Frontal cortex (tissue), 4 donors: ENCODE data around the gene PPP6R2. TPM values are rescaled to one million over a fixed set of nuclear protein-coding genes. Genes with fewer than 3 reads are reported as not detected.
A peak's percentile ranks its signal among the peaks of the same experiment; 100 is the strongest.
"Not testable (repeated sequence)": the region's sequence is repeated elsewhere in the genome, so short reads cannot be mapped to it uniquely, and the experiment has no call there.

Experiments
- DNase-seq, 2 donors: peaks; one replicate each; pipeline ENCODE4 v3.0.0; 2012; ENCODE audit warnings: low spot score in 2 of 2
- FAIRE-seq: peaks from 2 replicates; lab custom pipeline; 2012; peaks lifted over from hg19 to GRCh38; lab: Jason Lieb, UNC
- total RNA-seq: library from RNA; depleted of rRNA; stranded (reverse); fragments of >200 nt; gene quantifications from one replicate; pipeline ENCODE4 v1.2.3, GENCODE V29; 2014
- donor health status: control.
- donor health status: control.
- donor health status: control.

Gene PPP6R2
- total RNA-seq, 1 donor from 2014 or later: 62.4 TPM

GRCh38 chr22:50316114-50317065 lies 26.7 kb upstream of the PPP6R2 start:
- DNase-seq: no peak
- FAIRE-seq: no peak

GRCh38 chr22:50317178-50317577 lies 25.9 kb upstream of the PPP6R2 start:
- FAIRE-seq (no peak), DNase-seq (no peak)

DNA sequence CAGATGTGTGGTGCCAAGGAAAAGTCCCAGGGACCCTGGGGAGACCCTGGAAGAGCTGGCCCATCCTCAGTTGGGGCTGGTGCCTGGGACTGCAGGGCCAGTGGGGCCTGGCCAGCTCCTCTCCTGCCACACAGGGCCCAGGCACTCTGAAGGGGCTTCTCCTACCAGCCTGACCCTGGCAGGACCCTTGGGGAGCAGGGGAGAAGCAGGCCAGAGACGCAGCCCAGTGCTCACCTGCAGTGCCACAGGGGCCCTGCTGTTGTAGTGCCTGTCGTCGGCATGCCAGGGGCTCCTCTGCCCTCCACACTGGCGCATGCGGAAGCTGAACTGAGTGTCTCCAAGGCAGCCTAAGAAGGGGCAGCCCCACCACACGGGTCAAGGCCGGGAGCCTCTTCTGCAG lies 25.5 kb upstream of the PPP6R2 start:
- DNase-seq (no peak), FAIRE-seq (no peak)

GRCh38 chr22:50318356-50318697 lies 24.8 kb upstream of the PPP6R2 start:
- no peak for DNase-seq
- FAIRE-seq: no peak

- FAIRE-seq (no peak), DNase-seq (no peak)
Measured at GRCh38 chr22:50318698-50319411, 24.3 kb upstream of the PPP6R2 start.

DNA sequence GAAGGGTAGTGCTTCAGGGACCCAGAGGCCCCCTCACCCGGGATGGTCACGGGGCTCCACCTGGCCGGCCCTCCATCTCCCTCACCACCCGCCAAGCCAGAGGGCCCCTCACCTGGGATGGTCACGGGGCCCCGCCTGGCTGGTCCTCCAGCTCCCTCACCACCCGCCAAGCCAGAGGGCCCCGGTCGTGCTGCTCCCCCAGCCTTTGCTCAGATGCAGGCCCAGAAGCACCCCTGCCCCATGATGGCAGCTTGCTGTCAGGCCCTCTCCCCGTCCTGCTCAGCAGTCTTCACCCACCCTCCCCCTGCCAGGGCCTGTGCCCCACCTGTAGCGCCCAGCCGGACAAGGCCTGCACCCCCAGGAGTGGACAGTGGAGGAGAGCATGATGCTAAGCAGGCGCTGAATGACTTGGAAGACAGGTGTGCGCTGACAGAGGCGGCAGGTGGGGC lies 23.6 kb upstream of the PPP6R2 start:
- no peak for DNase-seq

DNA sequence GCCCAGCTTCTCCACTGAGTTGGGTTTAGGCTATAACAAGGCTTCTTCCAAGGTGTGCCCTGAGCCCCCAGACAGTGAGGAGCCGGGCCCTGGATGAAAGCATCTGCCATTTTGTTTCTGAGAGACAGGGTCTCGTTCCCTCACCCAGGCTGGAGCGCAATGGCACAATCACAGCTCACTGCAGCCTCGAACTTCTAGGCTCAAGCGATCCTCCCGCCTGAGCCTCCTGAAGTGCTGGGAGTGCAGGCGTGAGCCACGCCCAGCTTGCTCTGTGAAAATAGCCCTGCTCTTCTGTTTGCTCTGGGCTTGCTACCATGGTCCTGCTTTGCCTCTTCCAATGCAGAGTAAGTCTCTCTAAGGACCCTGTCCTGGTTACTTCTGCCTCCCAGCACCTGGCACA lies 23.0 kb upstream of the PPP6R2 start:
- FAIRE-seq (no peak), DNase-seq (no peak)

More for the DNA sequence above, 23.6 kb upstream of the PPP6R2 start:
- FAIRE-seq: no peak

GRCh38 chr22:50320671-50321325 lies 22.3 kb upstream of the PPP6R2 start:
- no peak for FAIRE-seq
- no peak for DNase-seq

- FAIRE-seq, DNase-seq: not testable (repeated sequence)
Measured at GRCh38 chr22:50322382-50323104, 20.6 kb upstream of the PPP6R2 start.

DNA sequence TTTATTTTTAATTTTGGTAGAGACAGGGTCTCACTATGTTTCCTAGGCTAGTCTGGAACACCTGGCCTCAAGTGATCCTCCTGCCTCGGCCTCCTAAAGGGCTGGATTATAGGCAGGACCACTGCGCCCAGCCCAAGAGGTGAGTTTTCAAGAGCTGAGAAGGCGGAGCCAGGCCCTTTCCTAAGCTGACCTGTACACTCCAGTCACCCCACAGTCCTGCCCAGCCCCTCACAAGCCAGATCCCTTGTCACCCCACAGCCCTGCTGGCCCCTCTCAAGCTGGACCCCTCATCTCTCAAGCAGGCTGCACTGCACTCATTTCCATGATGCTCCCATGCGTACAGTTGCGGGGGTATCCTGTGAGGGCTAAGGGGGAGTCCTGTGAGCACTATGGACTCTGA lies 19.2 kb upstream of the PPP6R2 start:
- no peak for FAIRE-seq
- DNase-seq: no peak

- DNase-seq (peak in 1 of 2 donors; percentile 32), FAIRE-seq (no peak)
Measured at GRCh38 chr22:50325444-50326224, 17.5 kb upstream of the PPP6R2 start.

- no peak for FAIRE-seq
- no peak for DNase-seq
Measured at GRCh38 chr22:50326225-50326955, 16.7 kb upstream of the PPP6R2 start.

DNA sequence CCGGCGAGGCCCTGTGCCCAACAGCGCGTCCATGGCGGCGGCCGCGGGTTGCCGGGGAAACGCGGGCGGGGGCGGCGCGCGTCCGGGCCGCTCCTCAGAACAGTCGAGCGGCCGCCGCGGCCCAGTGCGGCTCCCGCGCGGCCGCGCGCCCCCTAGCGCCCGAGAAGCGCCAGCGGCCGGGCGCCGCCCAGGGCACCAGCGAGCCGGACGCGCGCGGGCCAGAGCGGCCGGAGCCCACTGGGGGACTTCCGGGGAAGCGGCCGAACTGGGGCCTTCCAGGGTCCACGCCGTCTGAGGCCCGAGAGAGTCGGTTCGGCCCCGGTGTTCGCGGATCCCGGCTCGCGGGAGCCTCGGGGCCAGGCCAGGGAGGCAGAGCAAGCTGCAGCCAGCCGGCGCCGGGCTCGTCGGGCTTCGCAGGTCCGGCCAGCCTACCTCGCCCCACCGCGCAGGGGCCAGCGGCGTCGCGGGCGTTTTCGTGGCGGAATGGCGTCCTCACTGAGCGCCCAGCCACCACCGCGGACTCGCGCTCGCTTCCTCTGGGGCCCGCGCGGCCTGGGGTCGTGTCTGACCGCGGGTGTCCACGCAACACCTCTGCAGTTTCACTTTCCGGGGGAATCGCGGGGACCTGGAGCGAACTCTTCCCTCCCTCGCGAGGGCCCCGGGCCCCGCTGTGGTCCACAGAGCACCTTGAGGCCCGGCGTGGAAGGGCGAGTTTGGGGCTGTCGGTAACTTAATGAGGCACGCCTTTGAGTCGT lies 16.0 kb upstream of the PPP6R2 start, which contains the start of gene DENND6B:
DENND6B (minus strand) TSS at position 57 of the 755 bp plus-strand sequence; CDS start at position 33, 24 bp downstream.
- FAIRE-seq (no peak), DNase-seq (peak; percentile 97)

- FAIRE-seq: no peak
- DNase-seq: no peak
Measured at GRCh38 chr22:50327711-50328019, 15.5 kb upstream of the PPP6R2 start.

GRCh38 chr22:50329236-50329635 lies 13.9 kb upstream of the PPP6R2 start:
- FAIRE-seq: no peak
- DNase-seq: no peak

GRCh38 chr22:50334433-50334832 lies 8.7 kb upstream of the PPP6R2 start:
- not testable (repeated sequence) for DNase-seq, FAIRE-seq

DNA sequence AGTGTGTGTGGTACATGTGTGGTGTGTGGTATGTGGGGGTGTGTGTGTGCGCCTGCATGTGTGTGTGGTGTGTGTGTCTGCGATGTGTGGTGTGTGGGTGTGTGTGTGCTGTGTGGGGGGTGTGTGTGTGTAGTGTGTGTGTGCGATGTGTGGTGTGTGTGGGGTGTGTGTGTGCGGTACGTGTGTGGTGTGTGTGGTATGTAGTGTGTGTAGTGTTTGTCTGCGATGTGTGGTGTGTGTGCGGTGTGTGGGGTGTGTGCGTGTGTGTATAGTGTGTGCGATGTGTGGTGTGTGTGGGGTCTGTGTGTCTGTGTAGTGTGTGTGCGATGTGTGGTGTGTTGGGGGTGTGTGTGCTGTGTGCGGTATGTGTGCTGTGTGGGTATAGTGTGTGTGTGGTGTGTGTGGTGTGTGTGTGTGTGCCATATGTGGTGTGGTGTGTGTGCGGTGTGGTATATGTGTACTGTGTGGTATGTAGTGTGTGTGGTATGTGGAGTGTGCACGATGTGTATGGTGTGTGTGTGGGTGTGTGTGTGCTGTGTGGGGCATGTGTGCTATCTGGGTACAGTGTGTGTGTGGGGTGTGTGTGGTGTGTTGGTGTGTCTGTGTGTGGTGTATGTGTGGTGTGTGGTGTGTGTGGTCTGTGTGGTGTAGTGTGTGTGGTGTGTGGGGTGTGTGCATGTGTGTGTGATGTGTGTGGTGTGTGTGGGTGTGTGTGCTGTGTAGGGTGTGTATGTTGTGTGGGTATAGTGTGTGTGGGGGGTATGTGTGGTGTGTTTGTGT lies 5.7 kb upstream of the PPP6R2 start:
- DNase-seq (no peak), FAIRE-seq (no peak)
